GM19467 (cell line): Measurements from ENCODE around the gene RFX7.
A peak's percentile ranks its signal among the peaks of the same experiment; 100 is the strongest.

Experiments used
- ATAC-seq: cut with Tn5 transposase; IDR thresholded peaks from one replicate; pipeline ENCODE4 v1.9.1; 2021; ENCODE audit warnings: mild to moderate bottlenecking, moderate library complexity; ENCODE audit not compliant: unreplicated experiment

RFX7 gene

DNA sequence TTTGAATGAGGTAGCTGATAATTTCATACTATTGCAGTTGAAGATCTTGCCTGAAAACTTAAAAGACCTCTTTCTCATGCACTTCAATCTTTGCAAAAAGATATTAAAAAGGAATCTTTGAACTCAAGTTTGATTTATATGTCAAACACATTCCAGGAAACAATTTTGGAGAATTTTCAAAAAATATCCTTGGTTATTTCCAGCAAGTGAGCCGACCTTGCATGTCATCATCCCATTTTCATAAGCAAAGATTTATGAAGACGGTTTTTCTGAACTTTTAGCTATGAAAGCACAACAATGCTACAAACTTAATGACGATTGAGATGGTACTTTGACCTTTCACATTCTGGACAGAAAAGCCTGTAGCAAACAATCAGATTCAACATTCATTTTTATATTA, 95.6 kb downstream of the RFX7 start:
- ATAC-seq = no peak

- ATAC-seq = no peak
These were observed 96.9 kb downstream of the RFX7 start for GRCh38 chr15:56146756-56147155.

DNA sequence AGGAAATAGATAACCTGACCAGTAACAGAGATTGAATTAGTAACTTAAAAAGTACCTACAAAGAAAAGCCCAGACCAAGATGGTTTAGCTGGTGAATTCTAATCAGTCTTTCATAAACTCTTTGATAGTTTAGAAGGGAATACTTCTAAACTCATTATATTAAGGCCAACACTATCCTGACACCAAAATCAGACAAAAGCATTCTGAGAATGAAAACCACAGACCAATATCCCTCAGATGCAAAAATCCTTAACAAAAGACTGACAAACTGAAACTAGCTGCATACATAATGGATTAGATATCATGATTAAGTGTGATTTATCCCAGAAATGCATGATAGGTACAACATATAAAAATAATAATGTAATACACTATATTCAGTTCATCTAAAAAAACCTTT, 115.6 kb downstream of the RFX7 start:
- no peak for ATAC-seq

- no peak for ATAC-seq
These were observed 117.3 kb downstream of the RFX7 start for GRCh38 chr15:56126409-56126808.

DNA sequence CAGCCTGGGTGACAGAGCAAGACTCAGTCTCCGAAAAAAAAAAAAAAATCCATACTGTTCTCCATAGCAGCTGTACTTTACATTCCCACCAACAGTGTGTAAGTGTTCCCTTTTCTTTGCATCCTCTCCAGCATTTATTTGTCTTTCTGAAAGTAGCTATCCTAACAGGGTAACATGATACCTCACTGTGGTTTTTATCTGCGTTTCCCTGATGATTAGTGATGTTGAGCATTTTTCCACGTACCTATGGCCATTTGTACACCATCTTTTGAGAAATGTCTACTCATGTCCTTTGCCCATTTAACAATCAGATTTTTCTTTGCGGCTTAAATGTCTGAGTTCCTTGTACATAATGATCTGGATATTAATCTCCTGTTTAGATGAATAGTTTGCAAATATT, 119.3 kb downstream of the RFX7 start:
- no peak for ATAC-seq

GRCh38 chr15:56105855-56106254, 137.8 kb downstream of the RFX7 start:
- no peak for ATAC-seq

- no peak for ATAC-seq
These were observed 141.2 kb downstream of the RFX7 start for GRCh38 chr15:56102441-56102840.

GRCh38 chr15:56099311-56099710, 144.4 kb downstream of the RFX7 start:
- ATAC-seq = no peak

GRCh38 chr15:56098195-56098863, 145.3 kb downstream of the RFX7 start:
- ATAC-seq = no peak

DNA sequence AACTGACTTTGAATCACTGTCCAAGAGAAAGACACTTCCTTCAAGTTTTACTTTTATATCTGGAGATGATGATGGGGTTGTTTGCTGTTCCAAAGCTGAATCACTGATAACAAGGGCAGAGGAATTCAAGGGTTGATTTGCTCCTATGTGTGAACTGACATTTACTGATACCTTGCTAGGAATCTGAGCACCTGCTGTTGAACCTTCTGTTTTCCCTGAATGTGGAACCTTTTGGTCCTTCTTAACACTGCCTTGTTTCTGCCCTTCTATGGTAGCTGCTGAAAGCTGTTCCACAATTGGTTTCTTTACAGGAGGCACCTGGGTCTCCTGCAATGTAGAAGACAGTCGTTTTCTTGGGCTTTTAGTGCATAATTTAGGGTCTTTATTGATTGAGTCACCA, 148.3 kb downstream of the RFX7 start:
- ATAC-seq = no peak

- ATAC-seq = no peak
These were observed 149.5 kb downstream of the RFX7 start for GRCh38 chr15:56094171-56094570.

DNA sequence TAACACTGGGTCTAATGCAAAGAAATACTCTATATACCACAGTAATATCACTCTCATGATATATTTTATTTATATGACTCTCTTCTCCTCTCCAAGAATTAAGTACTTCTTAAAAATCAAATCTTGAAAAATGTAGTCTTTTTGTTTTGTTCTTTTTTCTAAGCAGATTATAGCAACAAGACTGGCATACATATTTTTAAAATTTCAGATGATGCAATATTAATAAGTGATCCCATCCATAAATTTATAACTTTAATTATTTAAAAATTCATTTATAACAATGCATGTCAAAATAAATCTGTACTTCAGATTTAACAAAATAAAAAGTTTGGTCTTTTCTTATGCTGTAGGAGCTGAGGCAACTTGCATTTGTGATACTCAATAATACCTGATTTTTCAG, 155.3 kb downstream of the RFX7 start:
- no peak for ATAC-seq

DNA sequence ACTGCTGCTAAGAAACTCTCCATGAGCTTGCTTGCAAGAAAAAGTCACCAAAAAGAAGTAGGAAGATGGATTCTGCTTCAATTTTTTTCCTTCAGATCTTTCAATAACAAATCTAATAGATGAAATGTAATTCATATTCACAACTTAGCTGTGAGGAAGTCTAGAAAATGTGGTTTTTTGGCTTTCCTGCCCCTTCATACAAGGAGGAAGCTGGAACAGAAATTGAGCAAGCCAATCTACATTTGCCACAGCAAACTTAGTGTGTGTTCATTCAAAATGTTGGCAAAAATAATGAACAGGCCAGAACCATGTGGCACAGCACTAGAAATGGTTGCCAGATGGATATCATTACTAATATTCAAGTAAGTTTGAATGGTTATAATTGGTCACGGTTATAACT, 157.1 kb downstream of the RFX7 start:
- ATAC-seq = no peak

GRCh38 chr15:56082263-56082761, 161.4 kb downstream of the RFX7 start:
- ATAC-seq = no peak

- no peak for ATAC-seq
These were observed 166.6 kb downstream of the RFX7 start for GRCh38 chr15:56077081-56077480.

GRCh38 chr15:56076640-56077039, 167.0 kb downstream of the RFX7 start:
- no peak for ATAC-seq

GRCh38 chr15:56074481-56075265, 169.0 kb downstream of the RFX7 start:
- no peak for ATAC-seq

DNA sequence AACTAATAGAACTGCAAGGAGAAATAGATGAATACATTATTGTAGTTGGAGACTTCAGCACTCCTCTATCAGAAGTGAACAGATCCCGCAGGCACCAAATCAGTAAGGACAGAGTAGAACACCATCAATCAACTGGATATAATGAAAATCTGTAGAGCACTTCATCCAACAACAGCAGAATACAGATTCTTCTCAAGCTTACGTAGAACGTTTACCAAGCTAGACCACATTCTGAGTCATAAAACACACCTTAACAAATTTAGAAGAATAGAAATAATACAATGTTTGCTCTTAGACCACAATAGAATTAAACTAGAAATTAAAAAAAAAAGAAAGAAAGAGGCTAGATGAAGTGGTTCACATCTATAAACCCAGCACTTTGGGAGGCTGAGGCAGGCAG, 179.5 kb downstream of the RFX7 start:
- no peak for ATAC-seq

DNA sequence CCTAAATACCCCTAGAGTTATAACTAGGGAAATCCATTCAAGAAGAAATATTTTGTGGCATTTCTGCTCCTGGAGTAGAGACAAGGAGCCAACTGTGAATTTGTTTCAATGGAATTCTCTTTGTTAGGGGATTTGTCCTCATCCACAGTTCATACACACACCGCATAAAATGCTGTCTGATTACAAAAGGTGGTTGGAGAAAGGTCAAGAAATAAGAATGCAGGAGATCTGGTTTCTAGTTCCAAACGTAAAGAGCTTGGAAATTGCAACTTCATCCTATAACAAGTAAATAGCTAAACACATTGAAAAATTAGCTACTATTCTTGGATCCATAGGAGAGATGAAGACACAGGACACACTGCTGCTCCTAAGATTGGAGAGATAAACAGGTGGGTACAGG, 184.0 kb downstream of the RFX7 start:
- no peak for ATAC-seq

GRCh38 chr15:56058986-56059385, 184.7 kb downstream of the RFX7 start:
- no peak for ATAC-seq

GRCh38 chr15:56056626-56057025, 187.1 kb downstream of the RFX7 start:
- no peak for ATAC-seq

GRCh38 chr15:56053046-56053400, 190.7 kb downstream of the RFX7 start:
- peak; percentile 21 for ATAC-seq
